Islet precursor cell (in vitro differentiated cells): ENCODE data around the gene CSRP3.
A peak's percentile ranks its signal among the peaks of the same experiment; 100 is the strongest.

ENCODE experiments used
- DNase-seq: peaks from one replicate; pipeline ENCODE4 v3.0.0-alpha.2; 2018

The CSRP3 gene

DNA sequence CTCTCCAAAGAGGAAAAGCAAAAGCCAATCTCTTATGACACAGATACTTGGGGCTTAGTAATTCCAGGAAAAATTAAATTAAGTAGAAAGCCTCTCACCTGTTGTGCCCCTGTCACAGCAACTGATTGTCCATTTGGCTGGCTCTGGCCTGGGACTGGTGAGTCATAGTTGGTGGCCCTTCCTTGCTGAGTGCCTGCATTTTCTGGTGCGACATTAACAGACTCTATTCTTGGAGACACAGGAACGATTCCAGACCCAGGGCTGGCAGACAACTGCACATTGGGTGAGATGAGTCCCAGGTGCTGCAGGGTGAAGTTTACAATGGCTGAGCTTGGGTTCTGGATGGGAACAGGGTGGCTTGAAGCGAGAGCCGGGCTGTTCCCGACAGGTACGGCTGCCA is 23.3 kb upstream of the CSRP3 start:
- peak; percentile 76 for DNase-seq

- DNase-seq, result no peak
These were observed 19.3 kb upstream of the CSRP3 start for GRCh38 chr11:19220903-19221724.

- DNase-seq, result no peak
These were observed 17.1 kb upstream of the CSRP3 start for GRCh38 chr11:19218786-19219460.

GRCh38 chr11:19218216-19218615 is 16.4 kb upstream of the CSRP3 start:
- DNase-seq, result no peak

- no peak for DNase-seq
These were observed 15.1 kb upstream of the CSRP3 start for GRCh38 chr11:19216709-19217374.

- no peak for DNase-seq
These were observed 14.2 kb upstream of the CSRP3 start for GRCh38 chr11:19216021-19216420.

- DNase-seq, result no peak
These were observed 8.0 kb upstream of the CSRP3 start for GRCh38 chr11:19209617-19210370.

- DNase-seq, result no peak
These were observed 7.3 kb upstream of the CSRP3 start for GRCh38 chr11:19208959-19209546.

- no peak for DNase-seq
These were observed 6.4 kb upstream of the CSRP3 start for GRCh38 chr11:19208181-19208580.

DNA sequence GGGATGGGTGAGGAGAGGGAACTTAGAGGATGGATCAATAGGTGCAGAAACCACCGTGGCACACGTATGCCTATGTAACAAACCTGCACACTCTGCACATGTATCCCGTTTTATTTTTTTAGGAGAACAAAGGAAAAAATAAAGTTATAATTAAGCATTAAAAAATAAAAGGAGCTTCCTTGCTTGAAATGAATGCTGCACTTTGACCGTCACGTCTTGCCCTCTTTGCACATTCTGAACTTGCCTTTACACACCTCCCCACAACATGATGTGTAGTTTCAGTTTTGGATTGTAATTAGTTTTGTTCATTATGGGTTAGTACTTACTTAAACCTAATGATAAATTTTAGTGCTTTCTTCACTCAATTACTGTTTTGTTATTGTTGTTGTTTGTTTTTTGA is 3.1 kb upstream of the CSRP3 start:
- DNase-seq, result no peak

- DNase-seq, result no peak
These were observed 1.2 kb downstream of the CSRP3 start for GRCh38 chr11:19200410-19201201.

- no peak for DNase-seq
These were observed 2.0 kb downstream of the CSRP3 start for GRCh38 chr11:19199771-19200170.

GRCh38 chr11:19199048-19199447 is 2.7 kb downstream of the CSRP3 start:
- DNase-seq, result no peak

DNA sequence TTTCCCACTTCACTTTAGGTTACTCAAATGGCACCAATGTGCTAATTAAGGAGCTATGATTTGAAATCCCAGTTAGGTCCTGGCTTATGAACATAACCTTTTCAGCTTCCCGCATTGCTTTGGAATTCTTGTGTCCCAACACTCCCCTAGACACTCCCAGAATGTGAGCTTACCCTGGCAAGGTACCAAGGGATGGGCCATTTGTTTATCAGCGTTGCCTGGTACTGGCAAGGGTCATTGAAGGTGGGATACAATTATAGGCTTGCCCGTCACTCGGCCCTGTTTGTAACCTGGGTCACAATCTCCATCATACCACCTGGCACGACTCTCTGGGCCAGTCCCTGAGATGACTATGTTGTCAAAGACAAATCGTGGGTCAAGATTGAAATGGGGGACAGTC is 5.4 kb downstream of the CSRP3 start:
- DNase-seq, result no peak

DNA sequence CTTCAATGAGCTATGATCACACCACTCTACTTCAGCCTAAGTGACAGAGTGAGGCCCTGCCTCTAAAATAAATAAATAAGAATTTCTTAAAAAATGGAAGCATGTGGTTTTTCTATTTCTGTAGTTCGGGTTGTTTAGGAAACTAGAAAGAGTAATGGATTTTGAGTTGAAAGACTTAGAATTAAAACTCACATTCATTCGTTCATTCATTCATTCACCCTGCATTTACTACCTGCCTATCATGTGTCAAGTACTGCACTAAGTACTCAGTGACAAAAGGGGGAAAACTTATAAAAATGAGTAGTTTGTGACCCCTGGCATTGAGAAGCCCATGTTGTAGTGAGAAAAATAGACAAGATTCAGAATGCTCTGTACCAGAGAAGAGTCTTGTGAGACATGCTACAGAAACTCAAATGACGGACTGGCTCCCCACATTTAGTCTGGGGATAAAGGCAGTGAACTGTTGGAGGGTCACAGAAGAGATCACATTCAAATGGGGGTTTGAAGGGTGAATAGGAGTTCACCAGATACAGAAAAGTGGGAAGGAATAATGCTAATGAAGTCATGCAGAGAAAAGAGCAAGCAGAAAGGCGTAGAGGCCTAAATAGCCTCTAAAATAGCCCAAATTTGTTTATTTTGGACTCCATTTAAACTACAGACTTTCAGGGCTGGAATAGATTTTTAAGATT is 7.0 kb downstream of the CSRP3 start:
- no peak for DNase-seq

- DNase-seq, result no peak
These were observed 7.9 kb downstream of the CSRP3 start for GRCh38 chr11:19193916-19194315.

GRCh38 chr11:19191530-19192169 is 10.1 kb downstream of the CSRP3 start:
- no peak for DNase-seq

DNA sequence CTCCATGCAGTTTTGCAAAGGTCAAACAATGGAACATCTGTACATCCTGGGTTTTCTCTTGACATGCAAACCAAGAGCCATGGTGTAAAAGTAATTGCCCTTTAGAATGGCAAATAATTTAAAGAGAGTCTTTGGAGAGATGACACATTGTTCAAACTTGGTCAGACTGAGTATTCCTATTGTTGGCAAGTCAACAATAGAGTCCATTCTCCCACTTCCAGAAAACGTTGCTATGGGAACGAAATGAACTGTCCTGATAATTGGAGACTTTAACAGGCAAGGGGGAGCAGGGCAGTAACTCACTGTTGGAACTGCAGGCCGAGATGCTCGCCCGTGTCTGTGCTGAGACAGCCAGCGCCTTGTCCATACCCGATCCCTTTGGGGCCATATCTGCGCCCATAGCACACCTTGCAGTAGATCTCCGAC is 13.9 kb downstream of the CSRP3 start:
- no peak for DNase-seq

DNA sequence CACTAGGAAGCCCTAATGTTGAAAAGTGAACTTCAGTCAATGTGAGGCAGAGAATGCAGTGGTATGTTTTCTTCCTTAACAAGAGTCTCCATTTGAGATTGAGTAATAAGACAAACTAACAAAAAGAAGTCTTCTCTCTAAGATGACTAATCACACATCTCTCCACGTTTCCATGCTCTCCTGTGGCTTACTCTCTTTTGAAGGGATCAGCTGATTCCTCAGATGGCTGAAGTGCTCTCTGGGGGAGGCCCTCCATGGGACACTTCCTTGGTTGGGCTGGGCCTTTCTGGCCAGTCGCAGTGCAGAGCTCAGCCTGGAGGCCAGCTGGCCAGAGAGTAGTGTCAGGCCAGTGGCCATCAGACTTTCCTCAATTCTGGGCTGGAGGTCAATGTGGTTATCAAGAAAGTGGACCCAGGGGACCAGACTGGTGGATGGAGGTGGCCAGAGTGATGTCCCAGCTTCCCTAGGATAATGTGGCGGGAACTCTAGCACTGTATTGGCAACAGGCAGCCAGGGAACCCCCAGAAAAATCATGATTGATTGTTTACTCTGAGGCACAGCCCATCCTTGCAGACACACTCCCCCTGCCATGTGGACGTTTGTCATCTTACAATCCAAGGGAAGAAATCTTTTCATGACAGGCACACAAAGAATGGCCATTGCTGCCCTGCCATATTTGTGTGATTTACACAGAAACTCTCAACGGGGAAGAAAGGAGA is 14.5 kb downstream of the CSRP3 start:
- no peak for DNase-seq

GRCh38 chr11:19185516-19186052 is 16.2 kb downstream of the CSRP3 start:
- no peak for DNase-seq
